Gastroesophageal sphincter (tissue), 4 donors: ENCODE measurements around the gene ITIH5. TPM values are rescaled to one million over a fixed set of nuclear protein-coding genes. Genes with fewer than 3 reads are reported as not detected.
A peak's percentile ranks its signal among the peaks of the same experiment; 100 is the strongest.

ENCODE experiments used
- ATAC-seq: fragments of 150-250 bp; one replicate; pipeline ENCODE4 v1.9.1; 2016; ENCODE audit warnings: mild to moderate bottlenecking, moderate library complexity
- H3K27ac ChIP-seq, 4 donors: fragments of 200-600 bp; sonication (generic) in 3 of 4; 1 replicate in 3 of 4; 2 replicates in 1 of 4; pipeline ENCODE4 v1.5.1; 2016 to 2019
- H3K27me3 ChIP-seq: fragments of 200-600 bp; sonication (generic); one replicate; pipeline ENCODE4 v1.5.1; 2019
- H3K36me3 ChIP-seq, 2 donors: fragments of 200-600 bp; sonication (generic); one replicate each; pipeline ENCODE4 v1.5.1; 2019; ENCODE audit warnings: control low read depth in 1 of 2
- H3K4me1 ChIP-seq, 3 donors: fragments of 200-600 bp; sonication (generic); 1 replicate in 2 of 3; 2 replicates in 1 of 3; pipeline ENCODE4 v1.5.1; 2016 to 2019; ENCODE audit warnings: control low read depth in 2 of 3
- H3K4me3 ChIP-seq, 2 donors: fragments of 200-600 bp; sonication (generic); one replicate each; pipeline ENCODE4 v1.5.1; 2019; ENCODE audit warnings: mild to moderate bottlenecking in 1 of 2, moderate library complexity in 1 of 2
- H3K9me3 ChIP-seq, 3 donors: fragments of 200-600 bp; sonication (generic); one replicate each; pipeline ENCODE4 v1.5.1; 2017 to 2019; ENCODE audit warnings: control low read depth in 2 of 3
- EP300 ChIP-seq: sonication (generic); formaldehyde crosslinking; IDR thresholded peaks from one replicate; pipeline ENCODE4 v1.6.1; 2017; ENCODE audit warnings: antibody characterized with exemption, mild to moderate bottlenecking
- POLR2A ChIP-seq, 2 donors: fragments of 450-650 bp; IDR thresholded peaks; one replicate each; pipeline ENCODE4 v1.6.1; 2017; ENCODE audit warnings: antibody characterized with exemption in 2 of 2, mild to moderate bottlenecking in 2 of 2, moderate library complexity in 1 of 2
- POLR2AphosphoS5 ChIP-seq: sonication (generic); formaldehyde crosslinking; IDR thresholded peaks from one replicate; pipeline ENCODE4 v1.6.1; 2017; ENCODE audit warnings: antibody characterized with exemption
- WGBS, 2 donors: methylation state at CpG; one replicate each; pipeline ENCODE4 v1.1.5; 2018; ENCODE audit warnings: low coverage in 1 of 2; 5-methylcytosine and 5-hydroxymethylcytosine counted together
- total RNA-seq, 4 donors: library from RNA; depleted of rRNA; stranded (reverse); fragments of >200 nt; gene quantifications; one replicate each; pipeline ENCODE4 v1.1.0, GENCODE V29; 2016
- TF ChIP-seq, protein P1 (sequence below), 4 experiments: fragments of 200-600 bp in 2 of 4; fragments of 450-650 bp in 2 of 4; sonication (generic) in 1 of 4; IDR thresholded peaks; one replicate each; pipeline ENCODE4 v1.5.1; 2017 to 2019; ENCODE audit warnings: antibody characterized with exemption in 4 of 4, mild to moderate bottlenecking in 2 of 4, moderate library complexity in 2 of 4

Gene ITIH5
- total RNA-seq, 4 donors from 2014 or later = 36.4 to 96.0 (median 52.9) TPM

DNA sequence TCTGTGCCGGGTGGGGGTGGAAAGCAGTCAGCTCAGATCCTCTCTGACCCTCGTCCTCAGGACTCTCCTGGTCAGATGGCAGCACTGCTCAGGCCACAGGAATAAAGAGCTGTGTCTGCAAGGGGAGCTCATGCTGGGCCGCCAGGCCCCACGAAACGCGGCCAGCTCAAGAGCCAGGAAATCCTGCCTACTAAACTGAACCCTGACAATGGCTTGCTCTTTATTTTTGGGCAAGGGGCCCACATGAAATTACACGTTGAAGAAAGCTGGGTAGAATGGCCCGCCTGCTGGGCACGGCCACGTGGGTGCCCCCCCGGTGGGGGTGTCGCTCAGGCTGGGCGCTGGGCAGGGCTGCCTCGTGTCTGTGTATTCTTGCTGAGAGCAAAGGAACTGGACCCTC is 103.0 kb downstream of the ITIH5 start:
- H3K36me3 ChIP-seq = peaks cover 0 to 19% of the 10 kb centered on the region in 2 donors
- no peaks in the 10 kb centered on the region for H3K27me3 ChIP-seq
- no peak overlapping the region for H3K4me3 ChIP-seq
- WGBS, 2 donors = 71% methylated on average over 6 of the region's 14 CpGs; no CpG with 5 or more reads in 1 of the 2 donors
- H3K9me3 ChIP-seq = no peaks in the 10 kb centered on the region
- no peak for TF ChIP-seq EP300
- no peak for TF ChIP-seq POLR2AphosphoS5
- TF ChIP-seq POLR2A (IDR thresholded peaks at IDR 0.05) = no peak
- TF ChIP-seq, protein P1, sequence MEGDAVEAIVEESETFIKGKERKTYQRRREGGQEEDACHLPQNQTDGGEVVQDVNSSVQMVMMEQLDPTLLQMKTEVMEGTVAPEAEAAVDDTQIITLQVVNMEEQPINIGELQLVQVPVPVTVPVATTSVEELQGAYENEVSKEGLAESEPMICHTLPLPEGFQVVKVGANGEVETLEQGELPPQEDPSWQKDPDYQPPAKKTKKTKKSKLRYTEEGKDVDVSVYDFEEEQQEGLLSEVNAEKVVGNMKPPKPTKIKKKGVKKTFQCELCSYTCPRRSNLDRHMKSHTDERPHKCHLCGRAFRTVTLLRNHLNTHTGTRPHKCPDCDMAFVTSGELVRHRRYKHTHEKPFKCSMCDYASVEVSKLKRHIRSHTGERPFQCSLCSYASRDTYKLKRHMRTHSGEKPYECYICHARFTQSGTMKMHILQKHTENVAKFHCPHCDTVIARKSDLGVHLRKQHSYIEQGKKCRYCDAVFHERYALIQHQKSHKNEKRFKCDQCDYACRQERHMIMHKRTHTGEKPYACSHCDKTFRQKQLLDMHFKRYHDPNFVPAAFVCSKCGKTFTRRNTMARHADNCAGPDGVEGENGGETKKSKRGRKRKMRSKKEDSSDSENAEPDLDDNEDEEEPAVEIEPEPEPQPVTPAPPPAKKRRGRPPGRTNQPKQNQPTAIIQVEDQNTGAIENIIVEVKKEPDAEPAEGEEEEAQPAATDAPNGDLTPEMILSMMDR (IDR thresholded peaks at IDR 0.05) = no peak
- peaks cover 0 to 47% (median 28%) of the 10 kb centered on the region in 3 donors for H3K4me1 ChIP-seq
- peak overlapping the region in 3 of 4 donors; percentile 22 to 56 (median 50) for H3K27ac ChIP-seq
- ATAC-seq = no peak

DNA sequence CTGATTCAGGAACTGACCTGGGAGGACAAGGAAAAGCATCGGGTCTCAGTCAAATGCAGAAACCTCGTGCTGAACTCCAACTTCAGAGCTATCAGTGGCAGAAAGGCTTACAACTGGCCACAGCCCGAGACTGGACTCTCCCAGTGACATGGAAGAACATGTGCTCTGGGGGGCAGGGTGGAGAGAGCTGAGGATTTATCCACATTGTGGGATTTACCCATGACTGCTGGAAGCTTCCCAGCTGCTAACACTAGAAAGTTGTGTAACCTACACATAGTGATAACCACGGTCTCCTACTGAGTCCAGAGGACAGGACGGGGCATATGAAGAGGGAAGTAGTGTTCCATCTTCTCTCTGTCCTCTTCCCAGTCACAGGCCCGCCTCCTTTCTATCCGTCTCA is 103.4 kb downstream of the ITIH5 start:
- Histone ChIP-seq H3K9me3 (no peaks in the 10 kb centered on the region), H3K27ac (peak overlapping the region in 3 of 4 donors; percentile 22 to 56 (median 50)), H3K4me1 (peaks cover 0 to 47% (median 28%) of the 10 kb centered on the region in 3 donors), H3K36me3 (peaks cover 0 to 16% of the 10 kb centered on the region in 2 donors), H3K27me3 (no peaks in the 10 kb centered on the region), H3K4me3 (no peak overlapping the region)
- WGBS, 2 donors = 34% methylated on average over 3 of the region's 7 CpGs; no CpG with 5 or more reads in 1 of the 2 donors
- peak; percentile 27 for ATAC-seq
- peak; percentile 50 for TF ChIP-seq POLR2AphosphoS5
- TF ChIP-seq, protein P1 (IDR thresholded peaks at IDR 0.05) = no peak

DNA sequence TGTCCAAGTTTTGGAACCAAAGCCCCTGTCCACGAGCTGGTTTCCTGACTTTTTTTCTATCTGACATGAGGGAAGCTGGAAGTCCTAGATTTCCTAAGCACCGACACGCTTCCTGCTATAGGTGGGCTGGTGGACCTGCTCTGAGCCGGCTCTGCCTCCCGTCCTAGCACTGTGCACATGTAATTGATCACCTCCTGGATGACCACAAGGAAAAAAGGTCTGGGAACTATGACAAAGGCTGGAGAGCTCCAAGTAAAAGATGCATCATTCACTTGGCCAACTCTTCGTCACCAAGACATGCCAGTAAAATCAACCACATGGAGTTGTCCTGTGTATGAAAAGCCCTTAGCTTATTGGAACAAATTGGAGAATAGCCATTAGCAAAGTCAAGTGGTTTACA is 104.8 kb downstream of the ITIH5 start:
- Histone ChIP-seq H3K4me3 (no peak overlapping the region), H3K4me1 (peaks cover 0 to 53% (median 28%) of the 10 kb centered on the region in 3 donors), H3K27ac (peak overlapping the region in 3 of 4 donors; percentile 75 to 78 (median 77)), H3K27me3 (no peaks in the 10 kb centered on the region), H3K9me3 (no peaks in the 10 kb centered on the region), H3K36me3 (peaks cover 0 to 8% of the 10 kb centered on the region in 2 donors)
- TF ChIP-seq, protein P1 (IDR thresholded peaks at IDR 0.05) = no peak
- peak; percentile 33 for TF ChIP-seq POLR2AphosphoS5
- WGBS, 2 donors = 54 to 67% methylated on average over 1 to 6 of the region's 6 CpGs
- peak; percentile 26 for ATAC-seq

DNA sequence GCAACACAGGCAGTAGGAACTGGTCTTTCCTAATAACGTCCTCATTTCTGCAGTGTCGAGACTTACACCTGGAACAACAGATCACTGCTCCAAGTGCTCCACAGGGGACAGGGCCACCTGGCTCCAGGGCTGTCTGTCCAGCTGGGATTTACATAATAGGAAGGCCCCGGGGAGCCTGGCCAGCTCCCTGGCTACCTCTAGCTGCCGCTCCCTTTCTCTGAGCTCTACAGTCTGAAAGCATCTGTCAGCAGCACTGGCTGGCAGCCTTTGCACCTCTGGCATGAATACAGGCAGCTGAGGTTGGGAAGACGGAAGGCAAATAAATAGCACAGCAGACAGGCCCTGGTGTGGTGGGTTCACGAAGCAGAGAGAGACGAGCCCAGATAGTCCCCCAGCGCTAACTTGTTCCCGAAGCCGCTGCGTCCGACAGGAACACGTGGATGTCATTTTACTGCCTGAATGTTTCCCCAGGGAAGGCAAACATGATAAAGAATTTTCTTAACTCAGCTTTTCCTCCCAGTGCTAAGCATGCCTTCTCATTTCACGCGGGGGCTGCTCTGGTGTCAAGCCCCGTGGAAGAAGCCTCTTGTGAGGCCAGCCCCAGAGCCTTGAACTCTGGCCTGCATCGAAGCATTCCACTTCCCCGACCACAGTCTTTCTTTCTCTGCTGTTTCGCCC is 105.4 kb downstream of the ITIH5 start:
- peak overlapping the region in 1 of 2 donors; percentile 11 for H3K4me3 ChIP-seq
- H3K36me3 ChIP-seq = peaks cover 0 to 8% of the 10 kb centered on the region in 2 donors
- ATAC-seq = peak; percentile 72
- TF ChIP-seq POLR2AphosphoS5 = peak; percentile 49
- TF ChIP-seq POLR2A (IDR thresholded peaks at IDR 0.05) = no peak
- TF ChIP-seq EP300 = no peak
- TF ChIP-seq, protein P1 (IDR thresholded peaks at IDR 0.05) = peak in 1 of 4 experiments; percentile 44
- peak overlapping the region; percentile 52 to 78 (median 76) for H3K27ac ChIP-seq
- WGBS, 2 donors = 4 to 17% methylated on average over 13 to 18 of the region's 19 CpGs
- no peaks in the 10 kb centered on the region for H3K27me3 ChIP-seq
- H3K4me1 ChIP-seq = peaks cover 0 to 55% (median 28%) of the 10 kb centered on the region in 3 donors
- no peaks in the 10 kb centered on the region for H3K9me3 ChIP-seq

DNA sequence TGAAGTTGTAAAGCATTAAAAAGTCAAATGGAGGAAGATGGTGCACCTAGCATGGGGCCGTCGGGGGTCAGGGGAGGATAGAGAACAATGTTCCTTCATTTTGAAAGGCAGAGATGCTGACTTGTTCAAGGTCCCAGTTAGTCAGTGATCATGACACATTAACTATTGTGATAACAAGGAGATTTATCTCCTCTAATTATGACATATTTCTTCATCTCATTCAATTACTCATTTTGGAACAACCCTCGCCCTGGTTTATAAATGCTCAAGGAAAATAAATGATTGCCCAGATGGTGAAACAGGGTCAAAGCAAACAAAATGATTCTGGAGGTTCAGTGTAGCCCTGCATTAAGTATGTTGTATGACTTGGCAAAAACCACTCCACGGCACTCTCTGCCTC is 106.2 kb downstream of the ITIH5 start:
- Histone ChIP-seq H3K27me3 (no peaks in the 10 kb centered on the region), H3K4me3 (no peak overlapping the region), H3K9me3 (no peaks in the 10 kb centered on the region), H3K4me1 (peaks cover 0 to 63% (median 28%) of the 10 kb centered on the region in 3 donors), H3K36me3 (no peaks in the 10 kb centered on the region), H3K27ac (peak overlapping the region in 3 of 4 donors; percentile 52 to 77 (median 75))
- peak; percentile 23 for ATAC-seq
- peak; percentile 19 for TF ChIP-seq POLR2AphosphoS5
- TF ChIP-seq POLR2A (IDR thresholded peaks at IDR 0.05) = no peak
- 33 to 48% methylated on average over 3 of the region's 4 CpGs for WGBS, 2 donors
